K562 (cell line): ENCODE results near the gene CYBRD1. TPM values are rescaled to one million over a fixed set of nuclear protein-coding genes. Genes with fewer than 3 reads are reported as not detected.

ENCODE experiments used
- ATAC-seq: fragments of 200-7000 bp; cut with Tn5 transposase; 3 replicates; pipeline ENCODE4 v1.9.1; 2020; ENCODE audit warnings: moderate library complexity
- BruUV-seq: library from RNA; stranded (reverse); fragments of 400-500 nt; replicated peaks from 2 replicates; lab custom pipeline; 2021; lab: Mats Ljungman, UMichigan
- CTCF ChIA-PET: fragments of 300-600 bp; formaldehyde crosslinking; extraction: SDS; loops from one replicate; lab custom pipeline; 2021; ENCODE audit warnings: low intra/inter-chr PET ratio; lab: Yijun Ruan, JAX
- POLR2A ChIA-PET: fragments of 300-600, 350-650 bp; sonication (Branson Sonifier 250); formaldehyde crosslinking; extraction: SDS; loops from one replicate; lab custom pipeline; 2021; ENCODE audit warnings: antibody characterized with exemption, inconsistent platforms; lab: Yijun Ruan, JAX
- DNase-seq, 4 experiments: peaks; one replicate each; pipeline versions ENCODE4 v3.0.0 to v3.0.0-alpha.2; 2011 to 2018; ENCODE audit warnings: low spot score in 3 of 4, mixed read lengths in 3 of 4; ENCODE audit errors: extremely low read depth in 1 of 4
- FAIRE-seq: peaks from 2 replicates; lab custom pipeline; 2011; peaks lifted over from hg19 to GRCh38; lab: Jason Lieb, UNC
- H2AFZ ChIP-seq: 2 replicates; pipeline ENCODE4 v1.6.0; 2011; ENCODE audit warnings: low read depth, low read length, control low read depth, inconsistent platforms
- H3K27ac ChIP-seq: fragments of 200-600 bp; 3 replicates; pipeline ENCODE4 v1.8.0; 2011; ENCODE audit warnings: low read depth, mild to moderate bottlenecking, control low read depth, inconsistent platforms, low read length, moderate library complexity, mixed read lengths; ENCODE audit errors: extremely low read depth
- H3K27me3 ChIP-seq, 2 experiments: fragments of 300-600 bp in 1 of 2; 2 replicates in 1 of 2; 3 replicates in 1 of 2; pipeline versions ENCODE4 v1.6.0 to v1.8.0; 2011; ENCODE audit warnings: inconsistent platforms in 2 of 2, low read length in 2 of 2, mild to moderate bottlenecking in 1 of 2, mixed read lengths in 1 of 2, moderate library complexity in 1 of 2; ENCODE audit not compliant: control insufficient read depth in 2 of 2, insufficient read depth in 2 of 2
- H3K36me3 ChIP-seq: fragments of 300-600 bp; 3 replicates; pipeline ENCODE4 v1.8.0; 2011; ENCODE audit warnings: mild to moderate bottlenecking, low read length, inconsistent platforms; ENCODE audit not compliant: control insufficient read depth, insufficient read depth
- H3K4me1 ChIP-seq, 2 experiments: fragments of 200-600 bp in 1 of 2; replicated peaks in 1 of 2; 2 replicates in 1 of 2; 3 replicates in 1 of 2; pipeline versions ENCODE4 v1.5.1 to v1.8.0; 2011; ENCODE audit warnings: inconsistent platforms in 2 of 2, low read length in 2 of 2, mild to moderate bottlenecking in 1 of 2, mixed read lengths in 1 of 2, moderate library complexity in 1 of 2; ENCODE audit not compliant: control insufficient read depth in 2 of 2, insufficient read depth in 2 of 2
- H3K4me2 ChIP-seq: 2 replicates; pipeline ENCODE4 v1.6.1; 2011; ENCODE audit warnings: low read length, control low read depth, inconsistent platforms, mixed read lengths; ENCODE audit not compliant: insufficient read depth
- H3K4me3 ChIP-seq: fragments of 200-600 bp; sonication (generic), shearing (Covaris generic); 2 replicates; pipeline ENCODE4 v1.5.1; 2016; ENCODE audit warnings: control low read depth, inconsistent platforms
- H3K79me2 ChIP-seq: fragments of 200-600 bp; 3 replicates; pipeline ENCODE4 v1.8.0; 2011; ENCODE audit warnings: low read length, inconsistent platforms; ENCODE audit not compliant: control insufficient read depth, insufficient read depth
- H3K9ac ChIP-seq, 2 experiments: 2 replicates each; pipeline versions ENCODE4 v1.6.0 to v1.6.1; 2011; ENCODE audit warnings: low read depth in 2 of 2, low read length in 2 of 2, control low read depth in 1 of 2, inconsistent platforms in 1 of 2, mild to moderate bottlenecking in 1 of 2, mixed read lengths in 1 of 2; ENCODE audit not compliant: insufficient read depth in 1 of 2
- H3K9me1 ChIP-seq: one replicate; pipeline ENCODE4 v1.6.0; 2011; ENCODE audit warnings: inconsistent platforms, mild to moderate bottlenecking, low read length, moderate library complexity; ENCODE audit not compliant: control insufficient read depth, insufficient read depth
- H3K9me3 ChIP-seq: replicated peaks from 2 replicates; pipeline ENCODE4 v1.5.1; 2011; ENCODE audit warnings: low read depth, low read length, inconsistent platforms; ENCODE audit not compliant: control insufficient read depth, insufficient read depth
- H4K20me1 ChIP-seq: replicated peaks from 2 replicates; pipeline ENCODE4 v1.6.1; 2011; ENCODE audit warnings: low read length, inconsistent platforms, mixed read lengths; ENCODE audit not compliant: control insufficient read depth, insufficient read depth
- CUX1 ChIP-seq: fragments of 200-800 bp; sonication (Bioruptor generic); IDR thresholded peaks from 2 replicates; pipeline ENCODE4 v1.6.1; 2016; ENCODE audit warnings: missing genetic modification characterization, missing compliant biosample characterization
- FOXK2 ChIP-seq, 2 experiments: fragments of 450-650 bp; IDR thresholded peaks in 1 of 2; conservative IDR thresholded peaks in 1 of 2; 2 replicates each; pipeline ENCODE4 v1.6.1; 2016; ENCODE audit warnings: low read depth in 2 of 2, mild to moderate bottlenecking in 1 of 2
- GTF2B ChIP-seq: IDR thresholded peaks from 2 replicates; pipeline ENCODE4 v1.6.1; 2011; ENCODE audit not compliant: insufficient read length; ENCODE audit errors: extremely low read depth
- TFAM ChIP-seq: fragments of 250-450 bp; sonication (Bioruptor Pico); conservative IDR thresholded peaks from 2 replicates; pipeline ENCODE4 v1.5.0; 2021; ENCODE audit warnings: mild to moderate bottlenecking, moderate library complexity
- WGBS: fragments of 100-300 bp; shearing (Covaris generic); methylation state at CpG from one replicate; pipeline ENCODE4 v1.1.6; 2016; ENCODE audit warnings: low coverage, mixed read lengths; ENCODE audit not compliant: insufficient coverage; ENCODE audit errors: missing lambda C conversion rate; 5-methylcytosine and 5-hydroxymethylcytosine counted together
- in situ Hi-C: fragments of 300-500 bp; cut with MboI; formaldehyde crosslinking; loops from 4 replicates; pipeline ENCODE4 v1.15.0; 2018; ENCODE audit warnings: inconsistent platforms, mixed read lengths
- intact Hi-C: fragments of 100-400 bp; cut with micrococcal nuclease; formaldehyde crosslinking; loops from 2 replicates; pipeline ENCODE4 v1.14.2; 2022
- polyA plus RNA-seq, 8 experiments: library from polyadenylated mRNA; depleted of rRNA in 4 of 8; stranded (reverse) in 5 of 8; unstranded in 3 of 8; fragments of >200 nt; fragmentation: Nextera tagmentation in 2 of 8; fragmentation: Illumina TruSeq in 1 of 8; extraction: Ambion mirVana in 2 of 8; extraction: Trizol in 1 of 8; gene quantifications; 2 replicates each; pipeline versions ENCODE4 v1.2.1 to v1.2.3, GENCODE V29; 2011 to 2014; ENCODE audit warnings: inconsistent platforms in 1 of 8, missing spikeins in 1 of 8
- total RNA-seq, 7 experiments: library from RNA; depleted of rRNA in 6 of 7; stranded (reverse); fragments of >200 nt in 6 of 7; fragmentation: Illumina TruSeq in 2 of 7; extraction: Trizol in 2 of 7; gene quantifications; 2 replicates each; pipeline versions ENCODE4 v1.2.1 to v1.2.3, GENCODE V29; 2011 to 2021; ENCODE audit warnings: low replicate concordance in 1 of 7
- TF ChIP-seq, protein P1 (sequence below): fragments of 450-650 bp; IDR thresholded peaks from 2 replicates; pipeline ENCODE4 v1.6.1; 2016
- TF ChIP-seq, protein P2 (sequence below): sonication (generic); formaldehyde crosslinking; IDR thresholded peaks from 2 replicates; pipeline ENCODE4 v1.8.0; 2023; ENCODE audit warnings: mild to moderate bottlenecking, missing genetic modification reagents
- TF ChIP-seq, protein P3 (sequence below): sonication (generic); IDR thresholded peaks from 2 replicates; pipeline ENCODE4 v1.6.1; 2016

CYBRD1 gene
- total and polyA plus RNA-seq, 9 of the 15 experiments (the other 6 are each of a cell fraction or from before 2014, with no cell fraction given) = 9.6 to 22.4 (median 15.6) TPM

GRCh38 chr2:171491292-171491691 lies 31.0 kb upstream of the CYBRD1 start (continued):
- TF ChIP-seq, protein P1, sequence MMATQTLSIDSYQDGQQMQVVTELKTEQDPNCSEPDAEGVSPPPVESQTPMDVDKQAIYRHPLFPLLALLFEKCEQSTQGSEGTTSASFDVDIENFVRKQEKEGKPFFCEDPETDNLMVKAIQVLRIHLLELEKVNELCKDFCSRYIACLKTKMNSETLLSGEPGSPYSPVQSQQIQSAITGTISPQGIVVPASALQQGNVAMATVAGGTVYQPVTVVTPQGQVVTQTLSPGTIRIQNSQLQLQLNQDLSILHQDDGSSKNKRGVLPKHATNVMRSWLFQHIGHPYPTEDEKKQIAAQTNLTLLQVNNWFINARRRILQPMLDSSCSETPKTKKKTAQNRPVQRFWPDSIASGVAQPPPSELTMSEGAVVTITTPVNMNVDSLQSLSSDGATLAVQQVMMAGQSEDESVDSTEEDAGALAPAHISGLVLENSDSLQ = no peak
- no peak for TF ChIP-seq GTF2B

DNA sequence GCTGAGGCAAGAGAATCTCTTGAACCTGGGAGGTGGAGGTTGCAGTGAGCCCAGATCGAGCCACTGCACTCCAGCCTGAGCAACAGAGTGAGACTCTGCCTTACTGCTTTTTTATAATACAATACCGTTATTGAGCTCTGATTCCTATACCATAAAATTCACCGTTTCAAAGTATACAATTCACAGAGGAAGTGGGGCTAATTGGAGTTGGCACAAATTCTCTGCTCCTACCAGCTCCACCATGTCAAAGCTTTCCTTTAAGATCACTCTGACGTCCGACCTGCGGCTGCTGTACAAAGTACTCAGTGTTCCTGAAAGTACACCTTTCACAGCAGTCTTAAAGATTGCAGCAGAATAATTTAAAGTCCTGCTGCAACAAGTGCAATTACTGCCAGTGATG lies 29.6 kb upstream of the CYBRD1 start:
- intact Hi-C loops (no loop called here), in situ Hi-C loops (no loop called here)
- H3K36me3 ChIP-seq = no peaks in the 10 kb centered on the region
- 35% methylated on average over 6 of the region's 6 CpGs for WGBS
- no peak overlapping the region for H3K4me3 ChIP-seq
- ATAC-seq (no peak; the same call in 2 of the 3 replicates), FAIRE-seq (no peak), DNase-seq (no peak)
- no peaks in the 10 kb centered on the region for H3K27me3 ChIP-seq
- H3K9me3 ChIP-seq = no peaks in the 10 kb centered on the region; the same call in 1 of the 2 replicates
- no peak overlapping the region for H2AFZ ChIP-seq
- POLR2A ChIA-PET = interaction anchor here (1.4 kb wide), 1 partner anchor 18 kb away, joined by 3 read pairs; no protein-coding TSS in a partner anchor
- no peak overlapping the region for H3K4me2 ChIP-seq
- H4K20me1 ChIP-seq = no peaks in the 10 kb centered on the region
- BruUV-seq = no TSS peak
- no peaks in the 10 kb centered on the region for H3K9me1 ChIP-seq
- no peak overlapping the region for H3K9ac ChIP-seq
- H3K27ac ChIP-seq = no peak overlapping the region
- no peaks in the 10 kb centered on the region for H3K79me2 ChIP-seq
- CTCF ChIA-PET = no interaction called here
- H3K4me1 ChIP-seq = no peaks in the 10 kb centered on the region
- TF ChIP-seq CUX1 (CRISPR knock-in tag) (no peak), FOXK2 (conservative IDR thresholded peaks at IDR 0.05 in 1 of 2, IDR thresholded peaks at IDR 0.05 in 1 of 2; ENCODE audit: low read depth in 2 of 2) (no peak), TFAM (CRISPR knock-in tag) (no peak)
- TF ChIP-seq, protein P2, sequence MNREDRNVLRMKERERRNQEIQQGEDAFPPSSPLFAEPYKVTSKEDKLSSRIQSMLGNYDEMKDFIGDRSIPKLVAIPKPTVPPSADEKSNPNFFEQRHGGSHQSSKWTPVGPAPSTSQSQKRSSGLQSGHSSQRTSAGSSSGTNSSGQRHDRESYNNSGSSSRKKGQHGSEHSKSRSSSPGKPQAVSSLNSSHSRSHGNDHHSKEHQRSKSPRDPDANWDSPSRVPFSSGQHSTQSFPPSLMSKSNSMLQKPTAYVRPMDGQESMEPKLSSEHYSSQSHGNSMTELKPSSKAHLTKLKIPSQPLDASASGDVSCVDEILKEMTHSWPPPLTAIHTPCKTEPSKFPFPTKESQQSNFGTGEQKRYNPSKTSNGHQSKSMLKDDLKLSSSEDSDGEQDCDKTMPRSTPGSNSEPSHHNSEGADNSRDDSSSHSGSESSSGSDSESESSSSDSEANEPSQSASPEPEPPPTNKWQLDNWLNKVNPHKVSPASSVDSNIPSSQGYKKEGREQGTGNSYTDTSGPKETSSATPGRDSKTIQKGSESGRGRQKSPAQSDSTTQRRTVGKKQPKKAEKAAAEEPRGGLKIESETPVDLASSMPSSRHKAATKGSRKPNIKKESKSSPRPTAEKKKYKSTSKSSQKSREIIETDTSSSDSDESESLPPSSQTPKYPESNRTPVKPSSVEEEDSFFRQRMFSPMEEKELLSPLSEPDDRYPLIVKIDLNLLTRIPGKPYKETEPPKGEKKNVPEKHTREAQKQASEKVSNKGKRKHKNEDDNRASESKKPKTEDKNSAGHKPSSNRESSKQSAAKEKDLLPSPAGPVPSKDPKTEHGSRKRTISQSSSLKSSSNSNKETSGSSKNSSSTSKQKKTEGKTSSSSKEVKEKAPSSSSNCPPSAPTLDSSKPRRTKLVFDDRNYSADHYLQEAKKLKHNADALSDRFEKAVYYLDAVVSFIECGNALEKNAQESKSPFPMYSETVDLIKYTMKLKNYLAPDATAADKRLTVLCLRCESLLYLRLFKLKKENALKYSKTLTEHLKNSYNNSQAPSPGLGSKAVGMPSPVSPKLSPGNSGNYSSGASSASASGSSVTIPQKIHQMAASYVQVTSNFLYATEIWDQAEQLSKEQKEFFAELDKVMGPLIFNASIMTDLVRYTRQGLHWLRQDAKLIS (CRISPR knock-in tag) = no peak
- TF ChIP-seq, protein P3, sequence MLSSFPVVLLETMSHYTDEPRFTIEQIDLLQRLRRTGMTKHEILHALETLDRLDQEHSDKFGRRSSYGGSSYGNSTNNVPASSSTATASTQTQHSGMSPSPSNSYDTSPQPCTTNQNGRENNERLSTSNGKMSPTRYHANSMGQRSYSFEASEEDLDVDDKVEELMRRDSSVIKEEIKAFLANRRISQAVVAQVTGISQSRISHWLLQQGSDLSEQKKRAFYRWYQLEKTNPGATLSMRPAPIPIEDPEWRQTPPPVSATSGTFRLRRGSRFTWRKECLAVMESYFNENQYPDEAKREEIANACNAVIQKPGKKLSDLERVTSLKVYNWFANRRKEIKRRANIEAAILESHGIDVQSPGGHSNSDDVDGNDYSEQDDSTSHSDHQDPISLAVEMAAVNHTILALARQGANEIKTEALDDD = no peak
